Esophagus squamous epithelium (tissue), 5 donors: Measurements from ENCODE around the gene PCOLCE2. TPM values are rescaled to one million over a fixed set of nuclear protein-coding genes. Genes with fewer than 3 reads are reported as not detected.

ENCODE experiments used
- DNase-seq: peaks from one replicate; lab custom pipeline; 2025; lab: John Stamatoyannopoulos, UW
- H3K27ac ChIP-seq, 4 donors: fragments of 200-600 bp; sonication (generic); one replicate each; pipeline ENCODE4 v1.5.1; 2016 to 2019; ENCODE audit warnings: mild to moderate bottlenecking in 1 of 4
- H3K27me3 ChIP-seq, 4 donors: fragments of 200-600 bp; sonication (generic); 1 replicate in 3 of 4; 2 replicates in 1 of 4; pipeline versions ENCODE4 v1.5.1 to v1.6.0; 2017 to 2021; ENCODE audit warnings: antibody characterized with exemption in 1 of 4
- H3K36me3 ChIP-seq, 3 donors: fragments of 200-600 bp; sonication (generic); one replicate each; pipeline ENCODE4 v1.5.1; 2016 to 2019
- H3K4me1 ChIP-seq, 3 donors: fragments of 200-600 bp; sonication (generic); one replicate each; pipeline ENCODE4 v1.5.1; 2017 to 2019
- H3K4me3 ChIP-seq, 4 donors: fragments of 200-600 bp; sonication (generic); 1 replicate in 3 of 4; 2 replicates in 1 of 4; pipeline ENCODE4 v1.5.1; 2016 to 2019; ENCODE audit warnings: mild to moderate bottlenecking in 2 of 4, moderate library complexity in 1 of 4
- H3K9me3 ChIP-seq, 3 donors: fragments of 200-600 bp; sonication (generic); one replicate each; pipeline ENCODE4 v1.5.1; 2016 to 2019
- POLR2A ChIP-seq, 4 donors: fragments of 450-650 bp; IDR thresholded peaks; one replicate each; pipeline ENCODE4 v1.6.1; 2017; ENCODE audit warnings: antibody characterized with exemption in 4 of 4, mild to moderate bottlenecking in 4 of 4, moderate library complexity in 3 of 4
- WGBS, 2 donors: methylation state at CpG; one replicate each; pipeline ENCODE4 v1.1.5; 2018; 5-methylcytosine and 5-hydroxymethylcytosine counted together
- intact Hi-C: fragments of 100-400 bp; cut with DNase I; formaldehyde crosslinking; loops from one replicate; pipeline ENCODE4 v1.15.0; 2022
- total RNA-seq, 4 donors: library from RNA; depleted of rRNA; stranded (reverse); fragments of >200 nt; gene quantifications; one replicate each; pipeline ENCODE4 v1.1.0, GENCODE V29; 2016
- TF ChIP-seq, protein P1 (sequence below), 6 experiments: fragments of 450-650 bp in 4 of 6; fragments of 200-600 bp in 2 of 6; sonication (generic) in 2 of 6; IDR thresholded peaks; one replicate each; pipeline ENCODE4 v1.5.1; 2016 to 2019; ENCODE audit warnings: antibody characterized with exemption in 6 of 6, mild to moderate bottlenecking in 4 of 6, moderate library complexity in 4 of 6
- donor health status: DM: yes; HTN: yes; CAD: no.

Gene PCOLCE2
- total RNA-seq, 4 donors from 2014 or later: 0.38 to 19.1 (median 6.4) TPM

DNA sequence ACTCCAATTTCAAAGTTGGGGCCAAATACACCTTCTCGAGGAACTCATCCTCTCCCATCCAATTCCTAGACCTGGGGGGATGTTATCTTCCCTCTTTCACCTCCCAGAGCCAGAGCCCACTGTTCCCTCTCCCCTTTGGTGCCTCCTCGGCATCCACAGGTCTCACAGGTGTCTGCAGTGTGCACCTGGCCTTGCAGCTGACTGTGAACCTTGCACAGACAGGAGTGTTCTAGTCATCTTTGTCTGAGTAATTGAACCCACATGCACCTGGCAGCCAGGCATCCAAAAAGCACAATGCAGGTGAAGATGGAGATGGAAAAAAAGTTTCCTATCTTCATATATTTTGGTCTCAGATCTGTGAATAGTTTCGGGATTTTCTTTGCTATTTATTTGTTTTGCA is 30.8 kb downstream of the PCOLCE2 start:
- no peak for DNase-seq
- Histone ChIP-seq H3K4me1 (peaks cover 0 to 5% (median 2%) of the 10 kb centered on the region in 3 donors), H3K9me3 (no peaks in the 10 kb centered on the region), H3K27ac (no peak overlapping the region), H3K4me3 (no peak overlapping the region), H3K27me3 (peaks cover 0 to 8% (median 0%) of the 10 kb centered on the region in 4 donors), H3K36me3 (no peaks in the 10 kb centered on the region)
- WGBS, 2 donors: 64 to 67% methylated on average over 3 of the region's 3 CpGs
- intact Hi-C loops: no loop called here
- no peak for TF ChIP-seq POLR2A (IDR thresholded peaks at IDR 0.05)
- TF ChIP-seq, protein P1, sequence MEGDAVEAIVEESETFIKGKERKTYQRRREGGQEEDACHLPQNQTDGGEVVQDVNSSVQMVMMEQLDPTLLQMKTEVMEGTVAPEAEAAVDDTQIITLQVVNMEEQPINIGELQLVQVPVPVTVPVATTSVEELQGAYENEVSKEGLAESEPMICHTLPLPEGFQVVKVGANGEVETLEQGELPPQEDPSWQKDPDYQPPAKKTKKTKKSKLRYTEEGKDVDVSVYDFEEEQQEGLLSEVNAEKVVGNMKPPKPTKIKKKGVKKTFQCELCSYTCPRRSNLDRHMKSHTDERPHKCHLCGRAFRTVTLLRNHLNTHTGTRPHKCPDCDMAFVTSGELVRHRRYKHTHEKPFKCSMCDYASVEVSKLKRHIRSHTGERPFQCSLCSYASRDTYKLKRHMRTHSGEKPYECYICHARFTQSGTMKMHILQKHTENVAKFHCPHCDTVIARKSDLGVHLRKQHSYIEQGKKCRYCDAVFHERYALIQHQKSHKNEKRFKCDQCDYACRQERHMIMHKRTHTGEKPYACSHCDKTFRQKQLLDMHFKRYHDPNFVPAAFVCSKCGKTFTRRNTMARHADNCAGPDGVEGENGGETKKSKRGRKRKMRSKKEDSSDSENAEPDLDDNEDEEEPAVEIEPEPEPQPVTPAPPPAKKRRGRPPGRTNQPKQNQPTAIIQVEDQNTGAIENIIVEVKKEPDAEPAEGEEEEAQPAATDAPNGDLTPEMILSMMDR (IDR thresholded peaks at IDR 0.05): no peak

DNA sequence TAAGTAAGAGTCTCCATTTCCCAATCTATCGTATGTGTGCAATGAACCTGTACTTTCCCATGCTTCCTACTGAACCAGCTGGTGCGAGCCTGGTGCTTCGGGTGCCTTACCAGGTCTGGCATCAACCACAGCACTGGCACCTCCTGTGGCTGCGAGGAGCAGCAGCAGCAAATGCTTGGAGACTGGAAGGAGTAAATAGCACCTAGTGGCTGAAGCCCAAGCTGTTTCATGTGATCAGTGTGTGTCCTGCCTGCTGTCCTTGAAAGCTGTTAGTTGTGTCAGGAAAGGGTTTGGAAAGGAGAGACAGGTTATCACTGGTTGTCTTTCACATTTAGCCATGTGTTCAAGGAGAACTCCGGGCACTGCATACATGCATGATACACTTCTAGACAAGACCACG is 31.8 kb downstream of the PCOLCE2 start:
- no peak overlapping the region for H3K27ac ChIP-seq
- intact Hi-C loops: no loop called here
- H3K36me3 ChIP-seq: no peaks in the 10 kb centered on the region
- TF ChIP-seq, protein P1 (IDR thresholded peaks at IDR 0.05): peak in 1 of 6 experiments; percentile 44
- TF ChIP-seq POLR2A (IDR thresholded peaks at IDR 0.05): no peak
- H3K9me3 ChIP-seq: no peaks in the 10 kb centered on the region
- peaks cover 0 to 8% (median 0%) of the 10 kb centered on the region in 4 donors for H3K27me3 ChIP-seq
- no peak for DNase-seq
- H3K4me3 ChIP-seq: no peak overlapping the region
- 55 to 57% methylated on average over 5 to 6 of the region's 6 CpGs for WGBS, 2 donors
- H3K4me1 ChIP-seq: peaks cover 0 to 5% (median 0%) of the 10 kb centered on the region in 3 donors

DNA sequence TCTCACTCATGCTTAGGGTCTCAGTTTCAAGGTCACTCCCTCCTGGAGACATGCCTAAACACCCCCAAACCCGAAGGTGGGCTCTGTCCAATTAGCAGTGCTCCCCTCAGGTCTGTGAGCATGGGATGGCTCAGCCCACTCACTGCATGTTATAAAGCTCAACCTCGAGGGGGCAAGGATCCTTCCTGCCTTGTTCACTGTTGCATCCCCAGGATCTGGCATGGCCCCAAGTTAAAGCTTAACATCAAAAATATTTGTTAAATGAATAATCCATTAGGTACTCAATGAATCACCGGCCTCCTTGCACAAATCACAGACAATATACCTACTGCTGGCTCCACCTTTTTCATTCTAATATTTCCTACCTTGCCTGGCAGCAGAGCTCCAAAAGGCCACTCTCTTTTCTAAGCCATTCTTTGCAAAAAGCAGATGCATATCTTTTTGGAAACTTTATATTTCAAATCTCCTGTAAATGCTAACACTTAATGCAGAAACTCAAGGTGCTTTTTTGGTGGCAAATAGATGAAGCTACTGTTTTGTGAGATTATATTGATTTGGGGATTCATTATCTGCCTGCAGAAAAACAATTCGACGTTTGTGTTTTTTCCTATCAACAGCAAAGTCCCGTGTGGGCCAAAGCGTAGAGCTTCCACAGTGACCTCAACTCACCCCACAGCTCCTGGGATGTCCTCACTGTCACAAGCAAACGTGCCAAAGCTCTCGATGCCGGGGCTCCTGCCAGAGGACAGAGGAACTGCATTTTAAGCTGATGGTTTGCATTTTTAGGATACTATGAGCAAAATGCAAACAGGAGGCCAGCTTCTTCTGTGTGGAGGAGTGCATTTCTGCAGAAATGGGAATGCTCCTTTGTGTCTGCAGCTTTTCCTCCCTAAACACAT is 35.4 kb downstream of the PCOLCE2 start:
- H3K4me3 ChIP-seq: no peak overlapping the region
- H3K36me3 ChIP-seq: no peaks in the 10 kb centered on the region
- no peaks in the 10 kb centered on the region for H3K9me3 ChIP-seq
- TF ChIP-seq, protein P1 (IDR thresholded peaks at IDR 0.05): no peak
- no peak for TF ChIP-seq POLR2A (IDR thresholded peaks at IDR 0.05)
- WGBS, 2 donors: 33 to 42% methylated on average over 8 to 10 of the region's 10 CpGs
- H3K27ac ChIP-seq: no peak overlapping the region
- H3K4me1 ChIP-seq: peaks cover 5 to 11% (median 7%) of the 10 kb centered on the region in 3 donors
- intact Hi-C loops: no loop called here
- DNase-seq: no peak
- no peaks in the 10 kb centered on the region for H3K27me3 ChIP-seq

DNA sequence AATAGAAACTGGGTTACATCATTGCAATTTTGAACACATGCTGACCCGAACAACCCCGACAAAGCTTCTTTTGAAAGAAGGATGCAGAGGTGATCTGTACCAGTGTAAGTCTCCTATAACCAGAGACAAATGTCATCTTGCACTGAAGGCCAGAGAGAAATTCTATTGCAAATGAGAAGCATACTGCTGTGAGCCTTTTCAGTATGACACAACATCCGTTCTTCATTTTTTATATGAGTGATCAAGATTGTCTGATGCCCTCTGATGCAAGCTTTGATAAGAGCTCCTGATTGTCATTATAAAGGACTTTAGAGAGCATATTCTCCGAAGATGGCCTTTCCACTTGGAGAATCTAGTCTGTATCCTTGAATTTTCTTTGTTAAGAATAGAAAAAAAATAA is 36.9 kb downstream of the PCOLCE2 start:
- no peak overlapping the region for H3K4me3 ChIP-seq
- no peaks in the 10 kb centered on the region for H3K9me3 ChIP-seq
- H3K36me3 ChIP-seq: no peaks in the 10 kb centered on the region
- no peaks in the 10 kb centered on the region for H3K27me3 ChIP-seq
- DNase-seq: no peak
- H3K27ac ChIP-seq: no peak overlapping the region
- TF ChIP-seq POLR2A (IDR thresholded peaks at IDR 0.05): no peak
- TF ChIP-seq, protein P1 (IDR thresholded peaks at IDR 0.05): no peak
- H3K4me1 ChIP-seq: peaks cover 5 to 11% (median 7%) of the 10 kb centered on the region in 3 donors
- intact Hi-C loops: no loop called here
- WGBS, 2 donors: 81% methylated on average over 4 of the region's 4 CpGs

DNA sequence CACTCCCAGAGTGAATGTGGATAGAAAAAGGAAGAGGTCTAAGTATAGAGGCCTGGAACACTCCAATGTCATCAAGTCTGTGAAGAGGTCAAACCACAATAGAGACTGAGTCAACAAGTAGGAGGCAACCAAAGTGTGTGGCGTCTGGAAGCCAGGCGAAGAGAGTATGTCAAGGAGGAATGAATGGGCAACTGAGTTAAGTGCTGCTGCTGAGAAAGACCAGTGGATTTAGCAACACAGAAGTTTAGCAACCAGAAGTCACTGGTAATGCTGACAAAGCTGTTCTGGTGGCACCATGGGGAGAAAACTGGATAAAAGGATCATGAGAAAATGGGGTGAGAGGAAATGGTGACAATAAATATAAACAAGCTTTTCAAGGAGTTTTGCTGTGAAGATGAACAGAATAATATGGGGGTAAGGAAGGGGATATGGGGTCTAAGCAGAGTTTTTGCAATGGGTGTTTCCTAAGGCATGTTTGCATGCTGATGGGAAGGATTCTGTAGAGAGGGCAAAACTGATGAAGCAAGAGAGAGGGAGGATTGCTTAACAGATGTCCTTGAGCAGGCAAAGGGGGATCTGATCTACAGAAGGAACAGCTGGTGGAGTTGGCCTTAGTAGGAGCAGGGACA is 38.4 kb downstream of the PCOLCE2 start:
- TF ChIP-seq POLR2A (IDR thresholded peaks at IDR 0.05): no peak
- TF ChIP-seq, protein P1 (IDR thresholded peaks at IDR 0.05): no peak
- Histone ChIP-seq H3K27me3 (no peaks in the 10 kb centered on the region), H3K36me3 (no peaks in the 10 kb centered on the region), H3K4me1 (peaks cover 5 to 11% (median 7%) of the 10 kb centered on the region in 3 donors), H3K9me3 (no peaks in the 10 kb centered on the region), H3K27ac (no peak overlapping the region), H3K4me3 (no peak overlapping the region)
- 20 to 51% methylated on average over 2 of the region's 2 CpGs for WGBS, 2 donors
- no peak for DNase-seq
- intact Hi-C loops: no loop called here
